GM23338 (cell line): ENCODE results near the gene STRN4.

ENCODE experiments used
- CREB1 ChIP-seq: fragments of 250-450 bp; sonication (Bioruptor Pico); IDR thresholded peaks from 2 replicates; pipeline ENCODE4 v1.5.0; 2020; ENCODE audit warnings: low read depth, mild to moderate bottlenecking, moderate library complexity
- EZH2 ChIP-seq: fragments of 200-600 bp; sonication (generic); IDR thresholded peaks from one replicate; pipeline ENCODE4 v1.8.0; 2017; ENCODE audit warnings: antibody characterized with exemption, mild to moderate bottlenecking, low read depth; ENCODE audit not compliant: unreplicated experiment
- EZH2phosphoT487 ChIP-seq: fragments of 200-600 bp; sonication (generic); IDR thresholded peaks from one replicate; pipeline ENCODE4 v1.8.1; 2018; ENCODE audit warnings: antibody characterized with exemption; ENCODE audit not compliant: unreplicated experiment
- NANOG ChIP-seq: IDR thresholded peaks from 2 replicates; pipeline ENCODE4 v1.6.1; 2016; ENCODE audit warnings: antibody characterized with exemption, borderline replicate concordance
- POLR2AphosphoS5 ChIP-seq: IDR thresholded peaks from 2 replicates; pipeline ENCODE4 v1.6.1; 2016; ENCODE audit warnings: antibody characterized with exemption, low read depth
- STAT1 ChIP-seq: IDR thresholded peaks from one replicate; pipeline ENCODE4 v1.6.1; 2016; ENCODE audit warnings: antibody characterized with exemption; ENCODE audit not compliant: unreplicated experiment
- ZNF331 ChIP-seq: fragments of 250-450 bp; sonication (Bioruptor Pico); IDR thresholded peaks from 2 replicates; pipeline ENCODE4 v1.5.0; 2020; ENCODE audit warnings: low read depth, mild to moderate bottlenecking, moderate library complexity
- TF ChIP-seq, protein P1 (sequence below), 2 experiments: fragments of 200-600 bp in 1 of 2; sonication (generic) in 1 of 2; conservative IDR thresholded peaks; 2 replicates each; pipeline versions ENCODE4 v1.5.1 to v1.6.1; 2016 to 2017; ENCODE audit warnings: antibody characterized with exemption in 2 of 2, low read depth in 2 of 2, mild to moderate bottlenecking in 2 of 2, moderate library complexity in 1 of 2
- TF ChIP-seq, protein P2 (sequence below): IDR thresholded peaks from 2 replicates; pipeline ENCODE4 v1.6.1; 2016; ENCODE audit warnings: antibody characterized with exemption
- TF ChIP-seq, protein P3 (sequence below): IDR thresholded peaks from one replicate; pipeline ENCODE4 v1.6.1; 2018; ENCODE audit warnings: antibody characterized with exemption; ENCODE audit not compliant: unreplicated experiment

- TF ChIP-seq, protein P1, sequence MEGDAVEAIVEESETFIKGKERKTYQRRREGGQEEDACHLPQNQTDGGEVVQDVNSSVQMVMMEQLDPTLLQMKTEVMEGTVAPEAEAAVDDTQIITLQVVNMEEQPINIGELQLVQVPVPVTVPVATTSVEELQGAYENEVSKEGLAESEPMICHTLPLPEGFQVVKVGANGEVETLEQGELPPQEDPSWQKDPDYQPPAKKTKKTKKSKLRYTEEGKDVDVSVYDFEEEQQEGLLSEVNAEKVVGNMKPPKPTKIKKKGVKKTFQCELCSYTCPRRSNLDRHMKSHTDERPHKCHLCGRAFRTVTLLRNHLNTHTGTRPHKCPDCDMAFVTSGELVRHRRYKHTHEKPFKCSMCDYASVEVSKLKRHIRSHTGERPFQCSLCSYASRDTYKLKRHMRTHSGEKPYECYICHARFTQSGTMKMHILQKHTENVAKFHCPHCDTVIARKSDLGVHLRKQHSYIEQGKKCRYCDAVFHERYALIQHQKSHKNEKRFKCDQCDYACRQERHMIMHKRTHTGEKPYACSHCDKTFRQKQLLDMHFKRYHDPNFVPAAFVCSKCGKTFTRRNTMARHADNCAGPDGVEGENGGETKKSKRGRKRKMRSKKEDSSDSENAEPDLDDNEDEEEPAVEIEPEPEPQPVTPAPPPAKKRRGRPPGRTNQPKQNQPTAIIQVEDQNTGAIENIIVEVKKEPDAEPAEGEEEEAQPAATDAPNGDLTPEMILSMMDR (conservative IDR thresholded peaks at IDR 0.05; ENCODE audit: low read depth in 2 of 2), result no peak
- TF ChIP-seq POLR2AphosphoS5 (no peak), CREB1 (CRISPR knock-in tag) (no peak), EZH2 (no peak), EZH2phosphoT487 (no peak), NANOG (no peak), STAT1 (no peak), ZNF331 (CRISPR knock-in tag) (no peak)
- TF ChIP-seq, protein P2, sequence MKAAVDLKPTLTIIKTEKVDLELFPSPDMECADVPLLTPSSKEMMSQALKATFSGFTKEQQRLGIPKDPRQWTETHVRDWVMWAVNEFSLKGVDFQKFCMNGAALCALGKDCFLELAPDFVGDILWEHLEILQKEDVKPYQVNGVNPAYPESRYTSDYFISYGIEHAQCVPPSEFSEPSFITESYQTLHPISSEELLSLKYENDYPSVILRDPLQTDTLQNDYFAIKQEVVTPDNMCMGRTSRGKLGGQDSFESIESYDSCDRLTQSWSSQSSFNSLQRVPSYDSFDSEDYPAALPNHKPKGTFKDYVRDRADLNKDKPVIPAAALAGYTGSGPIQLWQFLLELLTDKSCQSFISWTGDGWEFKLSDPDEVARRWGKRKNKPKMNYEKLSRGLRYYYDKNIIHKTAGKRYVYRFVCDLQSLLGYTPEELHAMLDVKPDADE, result no peak
- TF ChIP-seq, protein P3, sequence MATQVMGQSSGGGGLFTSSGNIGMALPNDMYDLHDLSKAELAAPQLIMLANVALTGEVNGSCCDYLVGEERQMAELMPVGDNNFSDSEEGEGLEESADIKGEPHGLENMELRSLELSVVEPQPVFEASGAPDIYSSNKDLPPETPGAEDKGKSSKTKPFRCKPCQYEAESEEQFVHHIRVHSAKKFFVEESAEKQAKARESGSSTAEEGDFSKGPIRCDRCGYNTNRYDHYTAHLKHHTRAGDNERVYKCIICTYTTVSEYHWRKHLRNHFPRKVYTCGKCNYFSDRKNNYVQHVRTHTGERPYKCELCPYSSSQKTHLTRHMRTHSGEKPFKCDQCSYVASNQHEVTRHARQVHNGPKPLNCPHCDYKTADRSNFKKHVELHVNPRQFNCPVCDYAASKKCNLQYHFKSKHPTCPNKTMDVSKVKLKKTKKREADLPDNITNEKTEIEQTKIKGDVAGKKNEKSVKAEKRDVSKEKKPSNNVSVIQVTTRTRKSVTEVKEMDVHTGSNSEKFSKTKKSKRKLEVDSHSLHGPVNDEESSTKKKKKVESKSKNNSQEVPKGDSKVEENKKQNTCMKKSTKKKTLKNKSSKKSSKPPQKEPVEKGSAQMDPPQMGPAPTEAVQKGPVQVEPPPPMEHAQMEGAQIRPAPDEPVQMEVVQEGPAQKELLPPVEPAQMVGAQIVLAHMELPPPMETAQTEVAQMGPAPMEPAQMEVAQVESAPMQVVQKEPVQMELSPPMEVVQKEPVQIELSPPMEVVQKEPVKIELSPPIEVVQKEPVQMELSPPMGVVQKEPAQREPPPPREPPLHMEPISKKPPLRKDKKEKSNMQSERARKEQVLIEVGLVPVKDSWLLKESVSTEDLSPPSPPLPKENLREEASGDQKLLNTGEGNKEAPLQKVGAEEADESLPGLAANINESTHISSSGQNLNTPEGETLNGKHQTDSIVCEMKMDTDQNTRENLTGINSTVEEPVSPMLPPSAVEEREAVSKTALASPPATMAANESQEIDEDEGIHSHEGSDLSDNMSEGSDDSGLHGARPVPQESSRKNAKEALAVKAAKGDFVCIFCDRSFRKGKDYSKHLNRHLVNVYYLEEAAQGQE, result no peak
Measured at GRCh38 chr19:46772170-46773017, 26.1 kb upstream of the STRN4 start.
